ENCODE results near the gene SIAH2. TPM values are rescaled to one million over a fixed set of nuclear protein-coding genes. Genes with fewer than 3 reads are reported as not detected.

The SIAH2 gene
- total RNA-seq, 2 donors from 2014 or later, result 30.6 to 37.6 TPM

- intact Hi-C loops (cut with DNase I), result no loop called here
- DNase-seq (ENCODE audit: low spot score), result no peak
Observed at GRCh38 chr3:150739200-150739863, 23.6 kb downstream of the SIAH2 start.

- intact Hi-C loops (cut with DNase I), result no loop called here
Observed at GRCh38 chr3:150738688-150739087, 24.3 kb downstream of the SIAH2 start.

GRCh38 chr3:150737874-150738679 is 24.9 kb downstream of the SIAH2 start:
- intact Hi-C loops (cut with DNase I), result no loop called here
- no peak for DNase-seq (ENCODE audit: low spot score)

More at GRCh38 chr3:150738688-150739087, 24.3 kb downstream of the SIAH2 start:
- no peak for DNase-seq (ENCODE audit: low spot score)

GRCh38 chr3:150736903-150737832 is 25.8 kb downstream of the SIAH2 start:
- intact Hi-C loops (cut with DNase I), result no loop called here
- no peak for DNase-seq (ENCODE audit: low spot score)

GRCh38 chr3:150736316-150736719 is 26.7 kb downstream of the SIAH2 start:
- DNase-seq (ENCODE audit: low spot score), result no peak
- intact Hi-C loops (cut with DNase I), result no loop called here

- intact Hi-C loops (cut with DNase I), result no loop called here
Observed at GRCh38 chr3:150734795-150735119, 28.2 kb downstream of the SIAH2 start.

GRCh38 chr3:150733936-150734794 is 28.8 kb downstream of the SIAH2 start:
- intact Hi-C loops (cut with DNase I), result no loop called here
- no peak for DNase-seq (ENCODE audit: low spot score)

More at GRCh38 chr3:150734795-150735119, 28.2 kb downstream of the SIAH2 start:
- DNase-seq (ENCODE audit: low spot score), result no peak

- no peak for DNase-seq (ENCODE audit: low spot score)
- intact Hi-C loops (cut with DNase I), result no loop called here
Observed at GRCh38 chr3:150733373-150733935, 29.5 kb downstream of the SIAH2 start.

GRCh38 chr3:150729682-150730360 is 33.1 kb downstream of the SIAH2 start:
- intact Hi-C loops (cut with DNase I), result loop anchor here in 1 of 2 donors (10.0 kb wide), 1 partner anchor 135 kb away; no protein-coding TSS in a partner anchor

GRCh38 chr3:150727653-150728502 is 35.1 kb downstream of the SIAH2 start:
- no peak for DNase-seq (ENCODE audit: low spot score)
- intact Hi-C loops (cut with DNase I), result loop anchor here in 1 of 2 donors (10.0 kb wide), 1 partner anchor 137 kb away; no protein-coding TSS in a partner anchor

More at GRCh38 chr3:150729682-150730360, 33.1 kb downstream of the SIAH2 start:
- no peak for DNase-seq (ENCODE audit: low spot score)

- intact Hi-C loops (cut with DNase I), result loop anchor here in 1 of 2 donors (2.0 to 10.0 kb wide), 2 partner anchors 61 to 139 kb away; no protein-coding TSS in a partner anchor
- no peak for DNase-seq (ENCODE audit: low spot score)
Observed at GRCh38 chr3:150725548-150725947, 37.4 kb downstream of the SIAH2 start.

GRCh38 chr3:150723946-150724345 is 39.0 kb downstream of the SIAH2 start:
- no peak for DNase-seq (ENCODE audit: low spot score)
- intact Hi-C loops (cut with DNase I), result loop anchor here in 1 of 2 donors (2.0 to 10.0 kb wide), 3 partner anchors 53 to 141 kb away; no protein-coding TSS in a partner anchor

GRCh38 chr3:150722267-150722666 is 40.7 kb downstream of the SIAH2 start:
- intact Hi-C loops (cut with DNase I), result loop anchor here in 1 of 2 donors (5.0 to 10.0 kb wide), 2 partner anchors 55 to 143 kb away; no protein-coding TSS in a partner anchor
- DNase-seq (ENCODE audit: low spot score), result no peak

GRCh38 chr3:150721285-150722130 is 41.5 kb downstream of the SIAH2 start:
- intact Hi-C loops (cut with DNase I), result loop anchor here in 1 of 2 donors (5.0 to 10.0 kb wide), 2 partner anchors 56 to 143 kb away; no protein-coding TSS in a partner anchor
- no peak for DNase-seq (ENCODE audit: low spot score)

- no peak for DNase-seq (ENCODE audit: low spot score)
- intact Hi-C loops (cut with DNase I), result loop anchor here in 1 of 2 donors (5.0 to 10.0 kb wide), 2 partner anchors 57 to 144 kb away; no protein-coding TSS in a partner anchor
Observed at GRCh38 chr3:150720444-150720843, 42.5 kb downstream of the SIAH2 start.

All from posterior vena cava (tissue), 2 donors.